NCI-H82 treated with DMSO at 0.1 percent for 48 hours (cell line): ENCODE data around the gene LMX1B.

Experiments
- DNase-seq: peaks from one replicate; lab custom pipeline; 2025; ENCODE audit not compliant: unreplicated experiment; lab: John Stamatoyannopoulos, UW

LMX1B gene

GRCh38 chr9:126674365-126675146, 60.8 kb downstream of the LMX1B start:
- no peak for DNase-seq

- DNase-seq = no peak
These were observed 61.4 kb downstream of the LMX1B start for GRCh38 chr9:126675147-126675467.

GRCh38 chr9:126676102-126676684, 62.5 kb downstream of the LMX1B start:
- no peak for DNase-seq

- DNase-seq = peak; percentile 68
These were observed 63.0 kb downstream of the LMX1B start for GRCh38 chr9:126676685-126677143.

GRCh38 chr9:126677188-126678084, 63.7 kb downstream of the LMX1B start:
- DNase-seq = no peak

- DNase-seq = no peak
These were observed 65.3 kb downstream of the LMX1B start for GRCh38 chr9:126678989-126679388.

GRCh38 chr9:126681336-126681735, 67.6 kb downstream of the LMX1B start:
- DNase-seq = no peak

GRCh38 chr9:126682113-126682810, 68.5 kb downstream of the LMX1B start:
- no peak for DNase-seq

GRCh38 chr9:126682928-126683697, 69.4 kb downstream of the LMX1B start:
- no peak for DNase-seq

- DNase-seq = no peak
These were observed 69.9 kb downstream of the LMX1B start for GRCh38 chr9:126683698-126684044.

- no peak for DNase-seq
These were observed 70.6 kb downstream of the LMX1B start for GRCh38 chr9:126684345-126684744.

GRCh38 chr9:126684965-126685465, 71.3 kb downstream of the LMX1B start:
- no peak for DNase-seq

- DNase-seq = no peak
These were observed 74.3 kb downstream of the LMX1B start for GRCh38 chr9:126687930-126688461.

- no peak for DNase-seq
These were observed 74.9 kb downstream of the LMX1B start for GRCh38 chr9:126688617-126689016.

- DNase-seq = no peak
These were observed 75.5 kb downstream of the LMX1B start for GRCh38 chr9:126689027-126689825.

GRCh38 chr9:126690431-126691051, 76.8 kb downstream of the LMX1B start:
- DNase-seq = no peak

GRCh38 chr9:126692041-126692758, 78.5 kb downstream of the LMX1B start:
- no peak for DNase-seq

- DNase-seq = no peak
These were observed 79.2 kb downstream of the LMX1B start for GRCh38 chr9:126692759-126693427.
